Measurements from ENCODE around the gene RASIP1. TPM values are rescaled to one million over a fixed set of nuclear protein-coding genes. Genes with fewer than 3 reads are reported as not detected.
"Not testable (repeated sequence)": the region's sequence is repeated elsewhere in the genome, so short reads cannot be mapped to it uniquely, and the experiment has no call there.

RASIP1 gene
- total RNA-seq, 1 experiment from 2014 or later: 0.09 TPM

DNA sequence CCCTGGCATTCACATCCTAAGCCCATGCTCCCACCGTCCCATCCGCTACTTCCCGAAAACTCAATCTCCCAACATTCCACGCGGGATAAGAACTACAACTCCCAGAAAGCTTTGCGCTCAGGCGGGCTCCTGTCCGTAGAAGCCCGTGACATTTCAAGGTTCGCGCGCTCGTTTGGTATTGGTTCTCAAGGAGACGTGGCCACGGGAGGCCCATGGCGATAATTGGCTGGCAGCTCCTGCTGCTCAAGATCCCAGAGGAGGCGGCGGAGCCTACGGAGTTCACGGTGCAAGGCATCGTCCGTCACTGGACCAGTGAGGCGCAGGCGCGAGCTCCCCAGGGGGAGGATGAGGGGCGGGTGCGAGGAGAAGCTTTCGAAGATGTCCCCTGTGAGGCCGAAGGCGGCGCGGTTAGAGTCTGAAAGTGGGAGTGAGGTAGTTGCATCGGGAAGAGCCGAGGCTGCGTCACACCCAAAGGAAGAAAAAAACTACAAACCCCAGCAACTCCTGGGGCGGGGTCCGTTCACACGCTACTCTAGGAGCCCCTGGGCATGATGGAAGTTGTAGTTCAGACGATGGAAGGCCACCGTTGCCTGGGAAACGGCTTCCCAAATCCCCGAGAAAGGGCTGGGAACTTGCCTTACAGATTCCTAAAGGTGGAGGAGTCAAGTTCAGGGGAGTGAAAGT, 19.7 kb downstream of the RASIP1 start:
- CTCF ChIA-PET: interaction anchor here (0.8 to 1.4 kb wide), 6 partner anchors 15 to 75 kb away, joined by 3 to 7 read pairs (median 3); partner anchors contain the start of gene FUT2
- H3K4me3 Mint-ChIP-seq (ENCODE audit: low read depth, unreplicated experiment): peak overlapping the region; percentile 99
- peaks cover 31% of the 10 kb centered on the region for H3K36me3 Mint-ChIP-seq (ENCODE audit: insufficient read depth, unreplicated experiment)
- peak overlapping the region; percentile 96 for H3K27ac Mint-ChIP-seq (ENCODE audit: unreplicated experiment)
- H3K9me3 Mint-ChIP-seq (ENCODE audit: low read depth, unreplicated experiment): no peaks in the 10 kb centered on the region
- no TSS peak for BruUV-seq (replicated peaks)
- intact Hi-C loops (cut with micrococcal nuclease; ENCODE audit: unreplicated experiment): no loop called here
- TF ChIP-seq, protein P1, sequence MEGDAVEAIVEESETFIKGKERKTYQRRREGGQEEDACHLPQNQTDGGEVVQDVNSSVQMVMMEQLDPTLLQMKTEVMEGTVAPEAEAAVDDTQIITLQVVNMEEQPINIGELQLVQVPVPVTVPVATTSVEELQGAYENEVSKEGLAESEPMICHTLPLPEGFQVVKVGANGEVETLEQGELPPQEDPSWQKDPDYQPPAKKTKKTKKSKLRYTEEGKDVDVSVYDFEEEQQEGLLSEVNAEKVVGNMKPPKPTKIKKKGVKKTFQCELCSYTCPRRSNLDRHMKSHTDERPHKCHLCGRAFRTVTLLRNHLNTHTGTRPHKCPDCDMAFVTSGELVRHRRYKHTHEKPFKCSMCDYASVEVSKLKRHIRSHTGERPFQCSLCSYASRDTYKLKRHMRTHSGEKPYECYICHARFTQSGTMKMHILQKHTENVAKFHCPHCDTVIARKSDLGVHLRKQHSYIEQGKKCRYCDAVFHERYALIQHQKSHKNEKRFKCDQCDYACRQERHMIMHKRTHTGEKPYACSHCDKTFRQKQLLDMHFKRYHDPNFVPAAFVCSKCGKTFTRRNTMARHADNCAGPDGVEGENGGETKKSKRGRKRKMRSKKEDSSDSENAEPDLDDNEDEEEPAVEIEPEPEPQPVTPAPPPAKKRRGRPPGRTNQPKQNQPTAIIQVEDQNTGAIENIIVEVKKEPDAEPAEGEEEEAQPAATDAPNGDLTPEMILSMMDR (IDR thresholded peaks at IDR 0.05; ENCODE audit: unreplicated experiment): no peak
- peaks cover 13% of the 10 kb centered on the region for H3K27me3 Mint-ChIP-seq (ENCODE audit: unreplicated experiment)
- DNase-seq: peak; percentile 97
- peaks cover 9% of the 10 kb centered on the region for H3K4me1 Mint-ChIP-seq (ENCODE audit: low read depth, unreplicated experiment)

DNA sequence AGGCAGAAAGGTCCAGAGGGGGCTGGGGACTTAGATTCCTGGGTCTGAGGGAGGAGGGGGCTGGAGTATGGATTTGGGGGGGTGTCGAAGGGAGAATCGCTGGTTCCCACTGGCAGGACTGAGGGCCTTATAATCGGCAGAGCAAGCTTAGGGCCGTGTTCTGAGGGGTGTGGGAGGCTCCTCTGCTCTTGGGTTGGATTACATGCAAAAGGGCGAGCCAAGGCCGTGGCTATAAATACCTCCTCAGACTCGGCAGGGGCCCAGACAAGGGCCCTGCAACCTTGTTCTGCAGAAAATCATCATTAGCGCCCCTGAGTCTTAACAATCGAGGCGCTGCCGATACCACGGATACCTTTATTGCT, 20.2 kb downstream of the RASIP1 start:
- TF ChIP-seq, protein P1 (IDR thresholded peaks at IDR 0.05; ENCODE audit: unreplicated experiment): no peak
- Mint-ChIP-seq H3K9me3 (ENCODE audit: low read depth, unreplicated experiment) (no peaks in the 10 kb centered on the region), H3K36me3 (ENCODE audit: insufficient read depth, unreplicated experiment) (peaks cover 35% of the 10 kb centered on the region), H3K4me1 (ENCODE audit: low read depth, unreplicated experiment) (peaks cover 6% of the 10 kb centered on the region), H3K4me3 (ENCODE audit: low read depth, unreplicated experiment) (peak overlapping the region; percentile 99), H3K27me3 (ENCODE audit: unreplicated experiment) (peaks cover 13% of the 10 kb centered on the region), H3K27ac (ENCODE audit: unreplicated experiment) (peak overlapping the region; percentile 96)
- CTCF ChIA-PET: interaction anchor here (0.8 to 1.4 kb wide), 6 partner anchors 15 to 75 kb away, joined by 3 to 7 read pairs (median 3); partner anchors contain the start of gene FUT2
- intact Hi-C loops (cut with micrococcal nuclease; ENCODE audit: unreplicated experiment): no loop called here
- no peak for DNase-seq
- BruUV-seq (replicated peaks): no TSS peak

DNA sequence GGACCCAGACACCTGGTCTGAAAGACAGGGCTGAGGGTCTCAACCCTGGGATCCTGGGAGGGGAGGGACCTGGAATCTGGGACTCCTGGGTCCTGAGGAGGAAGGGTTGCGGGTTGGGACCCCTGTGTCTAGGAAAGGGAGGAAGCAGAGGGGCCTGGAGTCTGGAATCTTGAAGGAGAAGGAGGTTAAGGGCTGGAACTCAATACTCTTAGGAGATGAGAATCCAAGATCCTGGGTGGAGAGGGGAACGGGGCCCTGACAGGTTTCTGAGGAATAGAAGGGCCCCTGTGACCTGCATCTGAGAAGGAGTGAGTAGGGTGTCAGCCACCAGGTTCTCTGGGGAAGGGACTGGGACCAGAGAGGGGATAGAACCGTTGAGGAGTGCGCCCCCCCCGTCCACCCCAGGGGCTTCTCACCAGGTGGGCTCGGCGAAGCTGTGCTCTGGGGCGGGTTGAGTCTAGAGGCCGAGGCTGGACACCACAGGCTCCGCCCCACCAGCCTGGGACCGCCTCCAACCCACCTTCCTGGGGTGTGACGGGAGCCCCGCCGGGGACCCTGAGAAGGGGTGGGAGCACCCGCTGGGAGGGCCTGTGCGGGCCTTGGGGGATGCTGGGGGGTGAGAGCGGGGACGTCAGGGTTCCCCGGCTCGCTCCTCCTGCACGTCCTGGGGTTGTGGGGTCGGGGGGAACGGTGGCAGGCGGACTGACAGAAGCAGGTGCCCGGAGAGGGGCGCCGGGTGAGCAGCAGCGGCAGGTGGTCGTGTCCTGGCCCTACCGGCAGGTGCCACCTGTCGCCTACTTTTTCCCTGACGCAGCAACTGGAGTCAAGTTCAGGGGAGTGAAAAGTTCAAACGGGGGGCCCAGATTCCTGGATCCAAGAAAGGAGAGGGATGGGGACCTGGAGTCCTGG, 20.9 kb downstream of the RASIP1 start, which contains the start of gene MAMSTR:
Gene MAMSTR (minus strand): TSS at position 463 of the 909 bp plus-strand sequence. CDS start 694 bp downstream, outside the sequence.
- H3K36me3 Mint-ChIP-seq (ENCODE audit: insufficient read depth, unreplicated experiment): peaks cover 35% of the 10 kb centered on the region
- peak within 1 kb of the TSS; percentile 96 for H3K27ac Mint-ChIP-seq (ENCODE audit: unreplicated experiment)
- CTCF ChIA-PET: no interaction called here
- peaks cover 13% of the 10 kb centered on the region for H3K27me3 Mint-ChIP-seq (ENCODE audit: unreplicated experiment)
- TF ChIP-seq, protein P1 (IDR thresholded peaks at IDR 0.05; ENCODE audit: unreplicated experiment): no peak
- peaks cover 7% of the 10 kb centered on the region for H3K4me1 Mint-ChIP-seq (ENCODE audit: low read depth, unreplicated experiment)
- H3K9me3 Mint-ChIP-seq (ENCODE audit: low read depth, unreplicated experiment): no peaks in the 10 kb centered on the region
- intact Hi-C loops (cut with micrococcal nuclease; ENCODE audit: unreplicated experiment): no loop called here
- H3K4me3 Mint-ChIP-seq (ENCODE audit: low read depth, unreplicated experiment): peak within 1 kb of the TSS; percentile 99
- BruUV-seq (replicated peaks): no TSS peak
- DNase-seq: no peak

DNA sequence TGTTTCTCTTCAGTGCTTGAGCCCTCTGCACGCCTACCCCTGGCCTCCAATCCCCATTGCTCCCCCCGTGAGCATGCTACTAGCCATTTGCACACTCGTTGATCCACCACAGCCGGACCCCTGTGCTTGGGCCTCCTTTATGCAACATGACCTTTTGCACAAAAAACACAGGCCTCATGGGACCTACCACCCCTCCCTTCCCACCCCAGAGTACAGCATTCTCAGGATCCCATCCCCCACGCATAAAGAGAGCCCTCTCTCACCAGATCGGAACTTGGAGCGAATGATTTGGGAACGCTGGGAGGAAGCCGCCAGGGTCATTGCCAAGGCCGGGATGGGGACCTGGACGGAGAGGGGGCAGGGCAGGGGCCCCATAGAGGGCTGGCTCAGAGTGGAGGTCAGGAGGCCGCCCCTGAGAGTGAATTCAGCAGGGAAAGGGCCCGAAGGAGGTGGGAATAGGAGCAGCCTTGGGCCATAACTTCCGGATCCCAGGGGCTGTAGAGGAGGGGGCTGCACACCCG, 21.6 kb downstream of the RASIP1 start:
- Mint-ChIP-seq H3K9me3 (ENCODE audit: low read depth, unreplicated experiment) (no peaks in the 10 kb centered on the region), H3K36me3 (ENCODE audit: insufficient read depth, unreplicated experiment) (peaks cover 41% of the 10 kb centered on the region), H3K4me3 (ENCODE audit: low read depth, unreplicated experiment) (no peak overlapping the region), H3K27ac (ENCODE audit: unreplicated experiment) (no peak overlapping the region), H3K27me3 (ENCODE audit: unreplicated experiment) (peaks cover 13% of the 10 kb centered on the region), H3K4me1 (ENCODE audit: low read depth, unreplicated experiment) (peaks cover 9% of the 10 kb centered on the region)
- DNase-seq: no peak
- CTCF ChIA-PET: no interaction called here
- no TSS peak for BruUV-seq (replicated peaks)
- intact Hi-C loops (cut with micrococcal nuclease; ENCODE audit: unreplicated experiment): no loop called here
- TF ChIP-seq, protein P1 (IDR thresholded peaks at IDR 0.05; ENCODE audit: unreplicated experiment): no peak

DNA sequence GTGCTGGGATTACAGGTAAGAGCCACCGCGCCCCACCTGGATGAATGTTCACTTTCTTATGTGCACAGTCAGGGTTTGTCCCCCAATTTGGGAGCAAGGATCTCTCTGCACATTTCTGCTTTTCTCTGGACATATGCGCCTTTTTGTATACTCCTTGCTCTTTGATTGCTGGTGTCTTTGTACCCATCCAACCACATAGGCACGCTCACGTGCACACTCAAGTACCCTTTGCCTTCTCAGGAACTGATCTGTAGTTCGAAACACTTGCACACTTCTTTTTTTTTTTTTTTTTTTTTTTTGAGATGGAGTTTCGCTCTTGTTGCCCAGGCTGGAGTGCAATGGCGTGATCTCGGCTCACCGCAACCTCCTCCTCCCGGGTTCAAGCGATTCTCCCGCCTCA, 22.3 kb downstream of the RASIP1 start:
- Mint-ChIP-seq H3K27me3 (ENCODE audit: unreplicated experiment) (peaks cover 13% of the 10 kb centered on the region), H3K36me3 (ENCODE audit: insufficient read depth, unreplicated experiment) (peaks cover 48% of the 10 kb centered on the region), H3K4me1 (ENCODE audit: low read depth, unreplicated experiment) (peaks cover 13% of the 10 kb centered on the region)
- BruUV-seq (replicated peaks); CTCF ChIA-PET; H3K9me3 Mint-ChIP-seq (ENCODE audit: low read depth, unreplicated experiment); intact Hi-C loops (cut with micrococcal nuclease; ENCODE audit: unreplicated experiment); DNase-seq; H3K4me3 Mint-ChIP-seq (ENCODE audit: low read depth, unreplicated experiment); H3K27ac Mint-ChIP-seq (ENCODE audit: unreplicated experiment): not testable (repeated sequence)
